Astrocyte (in vitro differentiated cells and primary cell): Measurements from ENCODE around the gene IGFN1. TPM values are rescaled to one million over a fixed set of nuclear protein-coding genes. Genes with fewer than 3 reads are reported as not detected.

Experiments
- DNase-seq: peaks from one replicate; pipeline ENCODE4 v3.0.0-alpha.2; 2010; ENCODE audit warnings: low read depth
- FAIRE-seq: peaks from 2 replicates; lab custom pipeline; 2011; peaks lifted over from hg19 to GRCh38; lab: Jason Lieb, UNC
- H2AFZ ChIP-seq: 2 replicates; pipeline ENCODE4 v1.6.0; 2012; ENCODE audit warnings: low read depth, low read length, inconsistent platforms
- H3K27ac ChIP-seq: 2 replicates; pipeline ENCODE4 v1.5.1; 2011; ENCODE audit warnings: low read depth, low read length, inconsistent platforms
- H3K27me3 ChIP-seq: 2 replicates; pipeline ENCODE4 v1.6.0; 2011; ENCODE audit warnings: low read length, inconsistent platforms; ENCODE audit not compliant: insufficient read depth
- H3K36me3 ChIP-seq: 2 replicates; pipeline ENCODE4 v1.5.1; 2011; ENCODE audit warnings: low read length, inconsistent platforms; ENCODE audit not compliant: insufficient read depth
- H3K4me1 ChIP-seq: 2 replicates; pipeline ENCODE4 v1.5.1; 2011; ENCODE audit warnings: low read length, inconsistent platforms; ENCODE audit not compliant: insufficient read depth
- H3K4me2 ChIP-seq: 2 replicates; pipeline ENCODE4 v1.6.0; 2012; ENCODE audit warnings: low read length, inconsistent platforms
- H3K4me3 ChIP-seq: 2 replicates; pipeline ENCODE4 v1.5.1; 2011; ENCODE audit warnings: low read depth, mild to moderate bottlenecking, low read length, inconsistent platforms; ENCODE audit not compliant: insufficient read depth
- H3K79me2 ChIP-seq: 2 replicates; pipeline ENCODE4 v1.6.0; 2012; ENCODE audit warnings: mild to moderate bottlenecking, low read length, inconsistent platforms; ENCODE audit not compliant: insufficient read depth
- H3K9ac ChIP-seq: 2 replicates; pipeline ENCODE4 v1.6.0; 2012; ENCODE audit warnings: mild to moderate bottlenecking, low read length, inconsistent platforms
- H3K9me3 ChIP-seq: 2 replicates; pipeline ENCODE4 v1.5.1; 2012; ENCODE audit warnings: low read depth, mild to moderate bottlenecking, low read length, inconsistent platforms; ENCODE audit not compliant: insufficient read depth
- H4K20me1 ChIP-seq: 2 replicates; pipeline ENCODE4 v1.6.0; 2012; ENCODE audit warnings: low read length, inconsistent platforms; ENCODE audit not compliant: insufficient read depth
- H3K27ac Mint-ChIP-seq: one replicate; pipeline ENCODE4 v1.8.0; 2021; ENCODE audit warnings: mild to moderate bottlenecking, mixed read lengths; ENCODE audit not compliant: unreplicated experiment
- H3K27me3 Mint-ChIP-seq: one replicate; pipeline ENCODE4 v1.8.0; 2021; ENCODE audit warnings: low read depth, mixed read lengths; ENCODE audit not compliant: unreplicated experiment
- H3K36me3 Mint-ChIP-seq: one replicate; pipeline ENCODE4 v1.8.0; 2021; ENCODE audit warnings: low read depth, mixed read lengths; ENCODE audit not compliant: unreplicated experiment
- H3K4me1 Mint-ChIP-seq: one replicate; pipeline ENCODE4 v1.8.0; 2021; ENCODE audit warnings: low read depth, mixed read lengths; ENCODE audit not compliant: unreplicated experiment
- H3K4me3 Mint-ChIP-seq: one replicate; pipeline ENCODE4 v1.8.0; 2021; ENCODE audit warnings: mild to moderate bottlenecking, moderate library complexity, mixed read lengths; ENCODE audit not compliant: unreplicated experiment
- H3K9me3 Mint-ChIP-seq: one replicate; pipeline ENCODE4 v1.8.0; 2021; ENCODE audit warnings: mild to moderate bottlenecking, mixed read lengths; ENCODE audit not compliant: unreplicated experiment
- CTCF ChIP-seq: IDR thresholded peaks from 2 replicates; pipeline ENCODE4 v1.5.1; 2011; ENCODE audit warnings: low read depth, mild to moderate bottlenecking, inconsistent platforms, low read length, moderate library complexity; ENCODE audit not compliant: insufficient read depth
- EZH2 ChIP-seq: IDR thresholded peaks from 2 replicates; pipeline ENCODE4 v1.6.1; 2012; ENCODE audit warnings: mild to moderate bottlenecking, low read length, inconsistent platforms; ENCODE audit not compliant: insufficient read depth
- total RNA-seq: library from RNA; stranded (reverse); gene quantifications from 2 replicates; pipeline ENCODE4 v1.2.1, GENCODE V29; 2021

IGFN1 gene
- total RNA-seq, 1 donor from 2014 or later: 0.02 TPM

- peak overlapping the region; percentile 83 for H2AFZ ChIP-seq
- Mint-ChIP-seq H3K4me3 (peak overlapping the region; percentile 96), H3K27ac (peak overlapping the region; percentile 87), H3K4me1 (peaks cover 3% of the 10 kb centered on the region), H3K9me3 (no peaks in the 10 kb centered on the region), H3K27me3 (peaks cover 15% of the 10 kb centered on the region), H3K36me3 (peaks cover 15% of the 10 kb centered on the region)
- peaks cover 15% of the 10 kb centered on the region for H3K36me3 ChIP-seq
- H3K79me2 ChIP-seq: peaks cover 14% of the 10 kb centered on the region
- H3K27me3 ChIP-seq: peaks cover 9% of the 10 kb centered on the region
- H3K4me2 ChIP-seq: peak overlapping the region; percentile 97
- H4K20me1 ChIP-seq: peaks cover 9% of the 10 kb centered on the region
- no peak for FAIRE-seq
- TF ChIP-seq EZH2 (no peak), CTCF (no peak)
- H3K27ac ChIP-seq: peak overlapping the region; percentile 53
- H3K9me3 ChIP-seq: no peaks in the 10 kb centered on the region
- peaks cover 7% of the 10 kb centered on the region for H3K4me1 ChIP-seq
- H3K9ac ChIP-seq: peak overlapping the region; percentile 83
- H3K4me3 ChIP-seq: peak overlapping the region; percentile 80
- DNase-seq: peak; percentile 29
Observed at GRCh38 chr1:201153474-201154388, 36.9 kb upstream of the IGFN1 start.

GRCh38 chr1:201154389-201155165 is 36.0 kb upstream of the IGFN1 start, which contains the start of gene TMEM9:
TSS of gene TMEM9 (minus strand) at chr1:201154474. CDS start at chr1:201153923, 551 bp downstream.
- peak within 1 kb of the TSS; percentile 88 for H3K27ac Mint-ChIP-seq

More at GRCh38 chr1:201154389-201155165, 36.0 kb upstream of the IGFN1 start, which contains the start of gene TMEM9:
- Histone ChIP-seq H3K9me3 (no peaks in the 10 kb centered on the region), H3K4me2 (peak within 1 kb of the TSS; percentile 97), H3K27me3 (peaks cover 9% of the 10 kb centered on the region), H4K20me1 (peaks cover 3% of the 10 kb centered on the region), H3K36me3 (peaks cover 10% of the 10 kb centered on the region), H3K9ac (peak within 1 kb of the TSS; percentile 83), H3K27ac (peak within 1 kb of the TSS; percentile 53), H3K79me2 (peaks cover 14% of the 10 kb centered on the region), H2AFZ (peak within 1 kb of the TSS; percentile 83), H3K4me3 (peak within 1 kb of the TSS; percentile 80), H3K4me1 (peaks cover 7% of the 10 kb centered on the region)
- no peak for TF ChIP-seq EZH2
- no peak for TF ChIP-seq CTCF
- Mint-ChIP-seq H3K36me3 (peaks cover 7% of the 10 kb centered on the region), H3K4me3 (peak within 1 kb of the TSS; percentile 96), H3K9me3 (no peaks in the 10 kb centered on the region), H3K4me1 (peaks cover 3% of the 10 kb centered on the region), H3K27me3 (peaks cover 16% of the 10 kb centered on the region)
- no peak for FAIRE-seq
- peak; percentile 76 for DNase-seq
